ENCODE measurements around the gene AGAP4.

DNA sequence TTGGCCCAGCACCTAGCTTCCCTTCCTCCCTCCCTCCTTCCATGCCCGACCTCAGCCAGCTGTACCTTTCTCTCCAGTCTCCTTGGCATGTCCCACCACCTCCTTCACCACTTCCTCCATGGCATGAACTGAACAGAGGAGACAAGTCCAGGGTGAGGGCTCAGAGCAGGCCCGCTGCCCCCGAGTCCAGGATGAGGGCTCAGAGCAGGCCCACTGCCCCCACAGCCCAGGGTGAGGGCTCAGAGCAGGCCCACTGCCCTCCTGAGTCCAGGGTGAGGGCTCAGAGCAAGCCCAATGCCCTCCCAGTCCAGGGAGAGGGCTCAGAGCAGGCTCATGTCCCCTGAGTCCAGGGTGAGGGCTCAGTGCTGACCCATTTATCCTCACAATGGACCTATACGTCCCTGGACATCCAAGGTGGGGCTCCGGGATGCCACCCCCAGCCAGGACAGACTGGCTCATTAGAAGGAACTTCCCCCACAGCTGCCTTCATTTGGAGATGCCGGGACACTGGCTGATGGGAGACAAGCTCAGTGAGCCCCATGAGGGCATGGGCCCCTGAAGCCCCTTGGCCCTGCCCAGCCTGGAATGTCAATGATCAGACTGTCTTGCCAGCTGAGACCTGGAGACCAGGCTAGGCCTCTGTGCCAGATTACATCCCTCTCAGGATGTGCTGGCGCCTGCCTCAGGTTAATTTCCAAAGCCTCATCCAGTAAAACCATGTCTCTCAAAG is 30.0 kb downstream of the AGAP4 start:
- TF ChIP-seq, protein P1, sequence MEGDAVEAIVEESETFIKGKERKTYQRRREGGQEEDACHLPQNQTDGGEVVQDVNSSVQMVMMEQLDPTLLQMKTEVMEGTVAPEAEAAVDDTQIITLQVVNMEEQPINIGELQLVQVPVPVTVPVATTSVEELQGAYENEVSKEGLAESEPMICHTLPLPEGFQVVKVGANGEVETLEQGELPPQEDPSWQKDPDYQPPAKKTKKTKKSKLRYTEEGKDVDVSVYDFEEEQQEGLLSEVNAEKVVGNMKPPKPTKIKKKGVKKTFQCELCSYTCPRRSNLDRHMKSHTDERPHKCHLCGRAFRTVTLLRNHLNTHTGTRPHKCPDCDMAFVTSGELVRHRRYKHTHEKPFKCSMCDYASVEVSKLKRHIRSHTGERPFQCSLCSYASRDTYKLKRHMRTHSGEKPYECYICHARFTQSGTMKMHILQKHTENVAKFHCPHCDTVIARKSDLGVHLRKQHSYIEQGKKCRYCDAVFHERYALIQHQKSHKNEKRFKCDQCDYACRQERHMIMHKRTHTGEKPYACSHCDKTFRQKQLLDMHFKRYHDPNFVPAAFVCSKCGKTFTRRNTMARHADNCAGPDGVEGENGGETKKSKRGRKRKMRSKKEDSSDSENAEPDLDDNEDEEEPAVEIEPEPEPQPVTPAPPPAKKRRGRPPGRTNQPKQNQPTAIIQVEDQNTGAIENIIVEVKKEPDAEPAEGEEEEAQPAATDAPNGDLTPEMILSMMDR (IDR thresholded peaks at IDR 0.05; ENCODE audit: low read length) = no peak
- TF ChIP-seq EZH2 (optimal IDR thresholded peaks at IDR 0.05; ENCODE audit: low read depth, low read length) (no peak), EZH2phosphoT487 (IDR thresholded peaks at IDR 0.05; ENCODE audit: low read length) (no peak)
